Thyroid gland (tissue), 4 donors: Measurements from ENCODE around the gene ADH4.

Experiments used
- CTCF ChIP-seq, 6 experiments: fragments of 200-600 bp in 3 of 6; fragments of 450-650 bp in 3 of 6; sonication (generic) in 3 of 6; IDR thresholded peaks; one replicate each; pipeline ENCODE4 v1.5.1; 2016 to 2019; ENCODE audit warnings: antibody characterized with exemption in 6 of 6, mild to moderate bottlenecking in 2 of 6, inconsistent platforms in 1 of 6, moderate library complexity in 1 of 6
- POLR2A ChIP-seq, 2 donors: fragments of 450-650 bp; IDR thresholded peaks; one replicate each; pipeline ENCODE4 v1.6.1; 2017; ENCODE audit warnings: antibody characterized with exemption in 2 of 2, mild to moderate bottlenecking in 2 of 2, moderate library complexity in 1 of 2

- TF ChIP-seq CTCF (IDR thresholded peaks at IDR 0.05) (no peak), POLR2A (IDR thresholded peaks at IDR 0.05) (no peak)
Measured at GRCh38 chr4:99148550-99148949, 4.5 kb upstream of the ADH4 start.
